Stimulated activated CD8-positive, alpha-beta memory T cell treated with anti-CD3 and anti-CD28 coated beads, Interleukin-4, amount 100 ng/mL, for 1 hour (primary cell): Measurements from ENCODE around the gene NT5DC2.
A peak's percentile ranks its signal among the peaks of the same experiment; 100 is the strongest.
"Not testable (repeated sequence)": the region's sequence is repeated elsewhere in the genome, so short reads cannot be mapped to it uniquely, and the experiment has no call there.

Experiments used
- DNase-seq, 2 donors: peaks; one replicate each; pipeline ENCODE4 v3.0.0-alpha.2; 2020; ENCODE audit warnings: low read depth in 2 of 2, low spot score in 1 of 2

NT5DC2 gene

DNA sequence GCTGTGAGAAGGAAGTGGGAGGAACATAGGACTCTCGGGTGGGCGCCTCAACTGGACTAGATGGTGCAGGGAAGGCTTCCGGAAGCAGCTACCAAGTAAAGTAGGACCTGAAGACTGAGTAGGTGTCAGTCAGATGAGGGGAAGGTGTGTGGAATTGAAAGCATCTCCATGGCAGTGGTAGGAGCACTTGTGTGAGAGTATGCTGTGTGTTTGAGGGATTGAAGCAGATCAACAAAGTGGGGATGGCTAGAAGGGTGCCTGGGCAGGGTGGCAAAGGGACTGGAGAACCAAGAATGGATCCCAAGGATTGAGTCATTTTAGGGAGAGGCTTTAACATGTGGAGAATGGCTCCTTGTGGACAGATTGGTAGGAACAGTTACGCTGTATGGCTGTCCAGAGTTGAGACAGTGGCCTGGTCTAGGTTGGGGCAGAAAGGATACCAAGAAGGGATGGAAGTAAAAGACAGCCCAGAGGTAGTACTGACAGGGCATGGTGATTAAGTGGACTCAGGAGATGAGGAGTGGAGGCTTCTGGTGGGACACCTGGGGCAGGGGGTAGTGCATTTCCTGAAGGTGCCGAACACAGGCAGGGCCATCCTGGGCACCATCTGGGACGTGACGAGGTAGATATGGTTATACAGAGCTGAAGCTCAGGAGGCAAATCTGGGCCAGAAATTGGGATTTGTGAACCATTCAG, 4.2 kb upstream of the NT5DC2 start:
- DNase-seq = no peak

DNA sequence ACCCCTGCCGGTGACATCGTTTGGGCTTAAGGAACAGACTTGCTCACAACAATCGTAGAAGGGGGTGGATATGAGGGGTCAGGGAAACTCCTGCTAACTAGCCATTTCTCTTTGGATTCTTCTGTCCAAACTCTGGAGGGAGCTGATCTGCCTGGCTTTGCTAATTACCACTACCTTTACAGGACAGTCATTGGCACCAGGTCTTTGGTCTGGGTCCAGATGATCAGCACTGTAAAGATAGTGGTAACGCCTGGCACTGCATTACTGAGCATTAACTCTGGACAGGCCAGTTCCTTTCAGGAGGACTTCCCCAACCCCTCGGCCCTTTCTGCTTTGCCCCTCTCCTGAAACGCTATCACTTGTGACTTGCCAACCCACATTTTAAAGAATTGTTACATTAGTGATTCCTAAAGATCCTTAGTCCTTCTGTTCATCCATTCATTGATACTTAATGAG, 3.5 kb upstream of the NT5DC2 start:
- DNase-seq = no peak

DNA sequence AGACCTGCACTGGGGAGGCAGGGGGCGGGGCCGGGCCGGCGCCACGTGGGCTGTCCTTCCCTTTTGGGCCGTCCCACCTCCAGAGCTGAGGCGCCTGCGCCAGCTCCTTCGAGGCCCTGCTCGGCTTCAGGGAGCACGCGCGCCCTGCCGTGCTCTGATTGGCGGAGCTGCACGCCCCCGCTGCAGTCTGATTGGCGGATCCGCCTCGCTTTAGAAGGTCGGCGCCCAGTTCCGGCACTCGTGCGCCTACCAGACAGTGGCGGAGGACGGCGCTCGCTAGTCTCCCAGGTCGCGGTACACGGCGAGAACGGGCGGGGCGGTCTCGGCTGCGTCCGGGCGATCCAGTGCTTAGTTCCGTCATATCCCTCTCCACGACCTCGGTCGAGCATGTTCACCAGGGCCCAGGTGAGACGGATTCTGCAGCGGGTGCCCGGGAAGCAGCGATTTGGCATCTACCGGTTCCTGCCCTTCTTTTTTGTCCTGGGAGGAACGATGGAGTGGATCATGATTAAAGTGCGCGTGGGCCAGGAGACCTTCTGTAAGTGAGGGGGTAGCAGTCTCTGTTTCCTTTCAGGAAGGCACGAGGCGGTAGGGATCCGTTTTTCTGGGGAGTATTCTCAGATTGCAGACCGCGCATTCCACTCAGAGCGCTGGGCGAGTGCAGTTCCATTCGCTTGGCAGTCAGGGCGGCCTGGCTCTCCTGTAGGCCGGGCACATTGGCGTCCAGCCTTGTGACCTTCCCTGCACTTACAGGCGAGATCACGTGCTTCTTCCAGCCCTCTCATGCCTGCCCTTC, 2.9 kb upstream of the NT5DC2 start, which contains the start of gene UQCC5:
Gene UQCC5, plus strand, starts transcription at position 237 of the 796 bp plus-strand sequence. Its CDS starts 151 bp downstream, at position 388.
- DNase-seq = peak; percentile 81 to 92

DNA sequence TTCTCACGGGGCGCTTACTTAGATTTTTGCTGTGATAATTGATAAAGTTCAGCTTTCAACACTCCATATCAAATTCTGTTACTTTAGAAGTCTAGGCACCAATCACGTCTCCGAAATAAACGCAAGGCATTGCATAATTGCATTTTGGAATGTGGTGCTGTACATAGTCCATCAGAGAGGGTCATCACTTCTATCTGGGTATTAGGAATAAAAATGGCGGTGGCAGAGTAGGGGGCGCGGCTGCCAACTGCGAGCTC, 2.4 kb upstream of the NT5DC2 start:
- no peak for DNase-seq

DNA sequence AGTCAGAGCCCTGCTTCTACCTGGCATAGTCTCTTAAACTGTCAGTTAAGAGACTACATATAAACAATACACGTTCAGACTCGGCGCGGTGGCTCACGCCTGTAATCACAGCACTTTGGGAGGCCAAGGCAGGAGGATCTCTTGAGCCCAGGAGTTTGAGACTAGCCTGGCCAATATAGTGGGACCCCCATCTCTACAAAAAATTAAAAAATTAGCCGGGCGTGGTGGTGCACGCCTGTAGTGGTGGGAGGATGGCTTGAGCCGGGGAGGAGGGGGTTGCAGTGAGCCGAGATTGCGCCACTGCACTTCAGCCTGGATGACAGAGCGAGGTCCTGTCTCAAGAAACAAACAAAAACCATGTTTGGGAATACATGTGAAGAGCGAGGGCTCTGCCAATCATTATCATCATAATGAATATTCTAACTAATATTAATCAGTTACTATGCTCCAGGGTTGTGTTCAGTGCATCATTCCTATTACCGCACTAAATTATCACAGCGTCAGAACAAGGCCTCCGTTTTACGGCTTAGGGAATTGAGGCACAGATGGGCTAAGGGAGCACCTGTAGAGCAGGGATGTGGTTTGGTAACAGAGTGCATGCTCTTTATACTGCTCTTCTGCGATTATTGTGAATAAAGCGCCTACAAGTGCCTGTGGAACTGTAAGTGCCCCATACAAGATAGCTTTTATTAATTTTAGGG, 1.9 kb upstream of the NT5DC2 start:
- no peak for DNase-seq

DNA sequence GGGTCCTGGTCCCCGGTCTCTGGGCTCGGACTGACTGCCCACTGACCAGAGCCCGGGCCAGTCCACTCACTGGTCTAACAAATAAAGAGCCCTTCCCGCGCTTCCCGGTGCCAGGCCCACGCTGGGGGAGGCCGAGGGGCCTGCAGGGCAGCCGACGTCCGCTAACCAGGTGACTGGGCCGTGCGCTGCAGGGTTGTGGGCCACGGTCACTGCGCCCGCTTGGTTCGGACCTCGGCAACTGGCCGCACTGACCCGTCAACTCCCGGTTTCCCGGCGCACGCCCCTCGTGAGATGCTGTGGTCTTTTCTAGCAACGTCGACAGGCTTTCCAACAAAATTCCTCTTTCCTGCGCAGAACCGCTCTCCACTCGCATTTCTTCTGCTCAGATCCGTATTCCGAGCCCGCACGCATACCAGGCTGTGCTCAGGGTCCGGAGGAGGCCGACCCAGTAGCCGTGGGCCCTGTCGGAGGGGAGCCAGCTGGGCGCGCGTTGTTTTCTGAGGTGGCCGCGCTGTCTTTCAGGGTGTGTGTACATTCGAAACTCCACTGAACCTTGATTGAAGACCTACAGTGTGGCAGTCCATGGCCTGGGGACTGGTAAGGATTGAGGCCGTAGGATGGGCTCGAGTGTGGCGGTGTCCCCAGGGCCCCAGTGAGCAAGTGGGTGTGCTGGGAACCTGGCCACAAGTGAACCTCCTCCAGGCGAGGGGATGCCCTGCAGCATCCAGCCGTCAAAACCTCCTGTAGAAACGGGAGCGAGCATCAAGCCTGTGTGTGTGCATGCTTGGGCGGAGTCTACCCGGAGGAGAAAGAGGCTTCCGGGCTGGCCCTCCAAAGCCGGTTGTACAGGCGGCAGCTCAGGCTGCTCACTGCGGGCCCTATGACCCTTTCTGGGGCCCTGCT, 875 bp upstream of the NT5DC2 start:
- no peak for DNase-seq

DNA sequence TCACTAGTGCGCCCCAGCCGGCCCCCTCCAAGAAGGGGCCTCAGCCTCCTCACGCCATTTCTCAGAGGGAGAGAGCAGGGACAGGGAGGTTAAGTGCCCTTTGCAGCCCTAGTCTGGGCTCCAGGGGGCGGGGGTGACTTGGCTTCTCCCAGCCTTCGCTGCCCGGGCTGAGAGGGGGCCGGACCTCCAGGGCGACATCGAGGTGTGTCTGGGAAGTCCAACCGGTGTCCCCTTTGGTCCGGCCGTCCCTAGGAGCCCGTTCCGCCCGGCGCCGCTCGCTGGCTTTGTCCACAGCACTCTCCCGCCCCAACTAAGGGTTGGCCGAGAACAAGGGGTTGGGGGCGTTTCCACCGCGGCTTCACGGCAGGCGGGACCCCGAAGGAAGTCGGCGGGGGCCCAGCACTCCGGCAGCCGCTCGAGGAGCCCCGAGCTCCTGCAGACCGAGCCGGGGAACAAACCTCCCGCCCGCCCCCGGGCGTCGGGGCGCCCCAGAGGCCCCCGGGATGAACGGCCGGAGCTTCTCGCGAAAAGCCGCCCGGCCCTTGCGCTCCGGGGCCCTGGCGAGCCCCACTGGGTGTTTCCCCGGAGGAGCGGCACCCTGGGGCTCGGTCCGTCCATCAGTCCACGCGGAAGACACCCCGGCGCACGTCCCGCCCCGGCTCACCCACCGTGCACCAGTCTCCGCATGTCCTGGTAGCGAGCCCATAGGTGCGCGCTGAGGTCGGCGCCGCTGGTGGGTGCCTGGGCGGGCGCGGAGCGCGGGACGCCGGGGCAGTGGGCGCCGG, 627 bp downstream of the NT5DC2 start:
- no peak for DNase-seq

DNA sequence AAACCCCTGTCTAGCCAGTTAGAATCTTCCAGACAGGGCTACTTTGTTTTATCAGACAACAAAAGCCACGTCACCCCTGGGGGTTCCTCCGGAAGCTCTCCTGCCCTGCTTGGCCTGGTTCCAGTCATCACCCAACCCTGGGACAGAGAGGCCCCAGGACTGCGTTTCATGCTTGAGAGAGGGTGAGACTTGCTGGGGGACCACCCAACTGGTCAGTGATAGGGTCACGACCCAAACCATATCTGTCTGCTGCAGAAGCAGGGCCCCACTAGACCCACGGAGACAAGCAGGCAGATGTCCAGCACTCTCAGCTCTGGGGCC, 1.2 kb downstream of the NT5DC2 start:
- no peak for DNase-seq

DNA sequence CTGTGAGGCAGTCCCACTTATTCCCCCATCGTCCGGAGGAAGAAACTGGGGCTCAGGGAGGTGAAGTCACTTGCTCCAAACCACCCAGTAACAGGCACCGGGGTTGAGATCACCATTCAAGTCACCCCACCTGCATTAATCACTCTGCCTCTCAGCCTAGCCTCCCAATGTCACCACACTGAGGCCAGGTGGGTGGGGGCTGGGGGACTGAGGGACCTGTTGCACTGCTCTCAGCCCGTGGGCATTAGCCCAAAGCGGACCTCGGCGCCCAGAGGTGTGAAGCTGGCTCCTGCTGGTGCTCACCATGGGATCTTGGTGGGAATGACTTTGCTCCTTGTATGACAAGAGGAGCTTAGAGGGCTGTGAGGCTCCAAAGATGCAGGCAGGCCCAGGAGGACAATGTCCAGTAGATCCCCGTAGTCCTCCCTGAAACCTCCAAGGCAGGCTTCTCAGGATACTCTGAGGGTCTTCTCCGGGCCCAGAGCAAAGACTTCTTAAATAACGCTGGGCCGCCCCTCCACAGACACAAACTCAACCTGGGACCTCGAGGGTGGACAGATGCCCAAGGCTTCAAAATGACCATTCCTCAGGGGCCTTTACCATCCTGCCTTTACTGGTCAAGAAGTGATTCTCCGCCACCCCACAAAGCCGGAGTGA, 1.7 kb downstream of the NT5DC2 start:
- DNase-seq = no peak

DNA sequence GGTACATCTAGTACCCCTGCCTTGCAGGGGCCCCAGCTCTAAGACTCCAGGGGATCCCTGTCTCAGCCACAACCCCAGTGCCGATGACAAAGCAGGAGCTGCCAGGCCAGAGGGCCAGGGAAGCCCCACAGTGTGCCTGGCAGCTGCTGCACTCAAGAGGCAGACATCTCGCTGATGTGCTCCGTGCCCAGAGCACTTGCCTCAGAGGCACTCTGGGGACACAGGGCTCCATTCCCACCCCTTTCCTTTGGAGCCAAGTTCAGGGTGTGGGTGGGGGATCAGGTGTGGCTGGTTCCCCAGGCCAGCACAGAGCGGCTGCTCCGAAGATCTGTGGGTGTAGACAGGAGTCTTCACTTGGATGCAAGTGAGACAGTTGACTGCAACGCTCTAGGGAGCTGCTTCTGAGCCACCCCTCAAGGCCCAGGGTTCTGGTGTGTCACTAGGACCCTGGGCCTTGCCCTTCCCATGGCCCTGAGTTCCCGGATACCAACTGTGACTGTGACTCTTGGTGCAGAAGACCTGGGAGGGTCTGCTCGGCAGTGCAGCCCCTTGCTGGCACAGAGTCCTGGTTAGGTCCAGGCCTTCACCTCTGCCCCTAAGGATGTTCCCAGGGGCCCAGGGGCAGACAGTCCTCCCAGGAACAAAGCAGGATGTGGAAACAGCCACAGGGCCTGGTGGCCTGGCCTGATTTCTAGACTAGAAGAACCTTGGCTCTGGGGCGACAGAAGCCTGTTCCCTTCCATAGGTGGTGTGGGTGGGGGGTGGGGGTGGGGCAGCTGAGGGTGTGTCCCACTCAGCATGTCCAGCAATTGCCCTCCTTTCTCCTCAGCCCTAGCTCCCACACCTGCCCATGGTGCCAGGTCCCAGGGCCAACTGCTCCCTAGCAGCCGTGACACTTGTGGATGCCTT, 2.5 kb downstream of the NT5DC2 start:
- DNase-seq = no peak

DNA sequence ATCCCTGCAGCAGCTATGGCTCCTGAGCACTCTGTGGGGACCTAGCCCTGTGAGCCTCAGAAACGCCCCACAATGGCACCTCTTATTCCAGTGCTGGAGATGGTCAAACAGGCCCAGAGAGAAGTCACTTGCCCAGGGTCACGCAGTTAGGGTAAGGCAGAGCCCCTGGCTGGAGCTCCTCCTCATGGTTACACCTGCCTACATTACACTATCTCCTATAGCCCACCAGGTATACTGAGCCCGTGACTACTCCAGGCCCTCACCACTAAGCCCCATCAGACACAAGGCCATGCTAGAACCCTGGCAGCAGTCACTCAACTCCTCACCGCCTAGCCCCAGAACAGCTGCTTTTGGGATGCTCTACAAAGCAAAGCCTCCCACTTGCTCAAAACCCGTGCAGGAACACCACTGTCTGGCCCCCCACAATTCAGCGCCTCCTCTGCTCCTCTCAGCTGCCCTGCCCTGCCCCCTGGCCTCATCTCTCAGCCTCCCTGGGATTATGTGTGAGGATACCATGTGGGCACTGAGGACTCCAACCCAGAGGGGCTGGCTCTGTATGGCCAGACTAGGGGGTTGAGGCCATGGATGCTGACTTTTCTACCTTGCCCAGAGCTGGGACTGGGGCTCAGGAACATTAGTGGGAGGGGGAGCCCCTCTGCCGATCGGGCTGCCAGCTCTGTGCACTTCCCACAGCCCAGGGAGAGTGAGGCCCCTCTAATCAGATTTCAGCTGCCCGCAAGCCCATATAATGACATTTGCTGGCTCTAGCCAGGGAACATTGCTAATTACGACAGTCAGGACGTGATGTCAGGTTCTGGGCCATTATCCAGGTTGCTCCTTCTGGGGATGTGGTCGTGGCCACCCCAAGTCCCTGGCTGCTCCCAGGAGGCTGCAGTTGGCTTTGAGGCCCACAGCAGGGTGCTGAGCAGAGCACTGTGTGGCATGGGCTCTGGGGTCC, 4.0 kb downstream of the NT5DC2 start:
- no peak for DNase-seq

DNA sequence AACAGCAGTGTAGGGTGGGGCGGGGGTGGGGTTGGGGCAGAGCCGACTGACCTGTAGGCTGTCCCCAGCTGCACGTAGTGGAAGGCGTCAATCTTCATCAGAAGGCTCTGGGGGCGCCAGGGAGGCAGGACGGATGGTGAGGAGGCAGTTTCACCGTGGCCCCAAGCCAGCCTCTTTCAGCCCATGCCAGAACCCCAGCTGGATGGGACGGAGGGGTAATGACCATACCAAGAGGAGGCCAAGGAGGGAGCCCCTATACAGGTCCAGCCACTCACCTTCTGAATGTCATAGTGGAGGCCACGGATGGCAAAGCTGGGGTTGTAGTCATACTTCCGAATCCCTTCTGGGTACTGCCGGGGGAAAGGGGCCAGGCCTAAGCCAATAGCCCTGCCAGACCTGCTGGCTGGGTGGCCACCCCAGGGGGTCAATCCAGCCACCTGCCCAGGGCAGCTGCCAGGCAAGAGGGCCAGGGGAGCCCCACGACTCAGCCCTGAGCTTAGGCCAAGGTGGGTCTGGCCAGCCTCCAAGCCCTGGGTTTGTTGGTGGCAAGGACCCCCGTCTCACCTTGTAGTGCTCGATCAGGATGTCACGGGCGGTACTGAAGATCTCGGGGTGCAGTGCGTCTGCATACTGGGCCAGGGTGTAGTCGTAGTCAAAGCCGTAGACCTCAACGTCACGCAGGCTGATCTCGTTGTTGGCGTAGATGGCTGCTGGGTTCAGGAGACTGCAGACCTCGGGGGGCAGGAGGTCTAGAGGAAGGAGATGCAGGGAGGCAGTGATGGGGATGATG, 4.9 kb downstream of the NT5DC2 start:
- no peak for DNase-seq

DNA sequence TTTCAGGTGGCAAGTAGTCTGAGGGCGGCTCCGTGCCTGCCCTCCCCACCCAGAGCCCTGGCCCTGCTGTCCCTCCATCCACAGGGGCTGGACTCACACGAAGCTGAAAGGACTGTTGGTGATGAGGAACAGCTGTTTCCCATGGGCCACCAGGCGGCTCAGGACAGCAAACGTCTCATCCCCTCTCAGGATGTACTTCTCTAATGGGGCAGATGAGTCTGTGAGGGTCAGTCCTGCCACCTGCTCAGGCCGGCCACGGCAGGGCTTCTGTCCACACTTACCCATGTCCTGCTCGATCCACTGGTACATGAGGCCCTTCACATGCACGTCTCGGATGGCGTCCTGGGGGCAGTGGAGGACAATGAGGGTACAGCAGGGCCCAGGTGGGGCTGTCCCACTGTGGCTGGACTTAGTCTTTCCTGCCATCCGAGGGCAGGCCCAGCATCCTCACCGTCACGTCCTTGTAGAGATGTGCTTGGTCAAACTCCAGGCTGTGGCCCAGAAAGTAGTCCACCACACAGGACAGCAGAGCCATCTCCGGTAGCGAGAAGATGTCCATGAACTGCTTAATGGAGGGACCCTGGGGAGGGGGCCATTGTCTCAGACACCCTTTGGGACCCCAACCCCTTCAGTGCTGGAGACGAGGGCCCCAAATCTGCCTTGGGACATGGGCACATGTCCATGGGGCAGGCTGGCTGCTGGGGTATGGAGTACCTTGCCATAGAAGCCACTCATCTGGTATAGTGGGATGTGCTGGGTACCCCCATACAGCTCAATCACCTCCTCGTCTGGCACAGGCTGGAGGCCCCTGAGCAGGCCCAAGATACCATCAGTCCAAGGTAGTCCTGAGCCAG, 5.7 kb downstream of the NT5DC2 start:
- DNase-seq = no peak

DNA sequence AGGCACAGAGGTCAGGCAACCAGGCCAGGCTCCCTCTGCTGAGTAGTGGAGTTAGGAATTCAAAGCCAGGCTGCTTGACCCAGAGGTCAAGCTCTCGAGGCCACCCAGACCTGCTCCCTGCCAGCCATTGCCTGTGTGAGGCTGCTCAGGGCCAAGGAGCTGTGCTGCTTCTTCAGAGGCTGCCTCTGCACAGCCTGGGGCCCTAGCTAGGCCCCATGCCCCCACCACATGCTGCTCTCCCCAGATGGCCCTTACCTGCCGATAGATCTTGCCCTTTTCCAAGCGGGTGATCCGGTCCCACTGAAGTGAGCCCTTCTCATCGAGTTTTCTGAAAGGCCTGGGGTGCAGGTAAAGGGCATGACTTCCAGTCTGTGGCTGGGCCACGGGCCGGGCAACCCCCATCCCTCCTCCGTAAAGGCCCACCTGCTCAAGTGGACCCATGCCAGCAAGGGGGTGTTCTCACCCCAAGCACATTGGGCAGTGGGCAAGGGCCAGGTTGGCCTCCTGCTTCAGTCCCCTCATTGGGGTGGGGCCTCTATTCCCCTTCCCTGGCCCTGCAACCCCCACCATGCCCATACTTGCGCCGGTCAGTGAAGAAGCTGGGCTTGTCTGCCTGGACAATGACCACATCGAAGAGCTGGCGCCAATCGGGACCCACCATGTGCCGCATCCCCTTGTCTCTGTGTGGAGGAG, 6.5 kb downstream of the NT5DC2 start:
- DNase-seq = no peak

DNA sequence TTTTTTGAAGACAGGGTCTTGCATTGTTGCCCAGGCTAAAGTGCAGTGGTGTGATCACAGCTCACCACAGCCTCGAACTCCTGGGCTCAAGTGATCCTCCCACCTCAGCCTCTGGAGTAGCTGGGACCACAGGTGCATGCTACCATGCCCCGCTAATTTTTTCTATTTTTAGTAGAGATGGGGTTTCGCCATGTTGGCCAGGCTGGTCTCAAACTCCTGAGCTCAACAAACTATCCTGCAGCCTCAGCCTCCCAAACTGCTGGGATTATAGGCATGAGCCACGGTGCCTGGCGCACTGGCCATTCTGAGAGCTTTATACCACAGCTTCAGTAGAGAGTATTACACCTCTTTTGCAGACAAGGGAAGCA, 7.0 kb downstream of the NT5DC2 start:
- DNase-seq = not testable (repeated sequence)
